ENCODE data around the gene BFSP2.
"Not testable (repeated sequence)": the region's sequence is repeated elsewhere in the genome, so short reads cannot be mapped to it uniquely, and the experiment has no call there.

The BFSP2 gene

GRCh38 chr3:133475245-133476010, 75.6 kb downstream of the BFSP2 start:
- no peaks in the 10 kb centered on the region for H3K36me3 ChIP-seq (ENCODE audit: control insufficient read depth in 1 of 2, insufficient read depth in 2 of 2, low read length in 2 of 2)
- peaks cover 17 to 23% of the 10 kb centered on the region in 2 donors for H3K4me1 ChIP-seq (ENCODE audit: control insufficient read depth in 1 of 2, insufficient read depth in 2 of 2, low read length in 2 of 2)
- H3K9ac ChIP-seq (ENCODE audit: low read depth in 1 of 2, low read length in 2 of 2), result peak overlapping the region in 1 of 2 donors; percentile 17
- no peaks in the 10 kb centered on the region for H3K27me3 ChIP-seq (ENCODE audit: control insufficient read depth in 1 of 2, insufficient read depth in 2 of 2, low read length in 2 of 2)
- H3K4me3 ChIP-seq (ENCODE audit: low read depth in 1 of 2, low read length in 2 of 2), result no peak overlapping the region
- peak overlapping the region; percentile 48 for H3K27ac ChIP-seq (ENCODE audit: low read depth, low read length)
- H3K9me3 ChIP-seq (ENCODE audit: control insufficient read depth in 1 of 2, low read length in 2 of 2), result no peaks in the 10 kb centered on the region

- Histone ChIP-seq H3K4me3 (ENCODE audit: low read depth in 1 of 2, low read length in 2 of 2) (no peak overlapping the region), H3K27ac (ENCODE audit: low read depth, low read length) (no peak overlapping the region), H3K9me3 (ENCODE audit: control insufficient read depth in 1 of 2, low read length in 2 of 2) (no peaks in the 10 kb centered on the region), H3K36me3 (ENCODE audit: control insufficient read depth in 1 of 2, insufficient read depth in 2 of 2, low read length in 2 of 2) (no peaks in the 10 kb centered on the region), H3K4me1 (ENCODE audit: control insufficient read depth in 1 of 2, insufficient read depth in 2 of 2, low read length in 2 of 2) (peaks cover 17 to 24% of the 10 kb centered on the region in 2 donors), H3K9ac (ENCODE audit: low read depth in 1 of 2, low read length in 2 of 2) (peak overlapping the region in 1 of 2 donors; percentile 16), H3K27me3 (ENCODE audit: control insufficient read depth in 1 of 2, insufficient read depth in 2 of 2, low read length in 2 of 2) (no peaks in the 10 kb centered on the region)
Measured at GRCh38 chr3:133476971-133477375, 77.1 kb downstream of the BFSP2 start.

GRCh38 chr3:133477487-133477886, 77.6 kb downstream of the BFSP2 start:
- Histone ChIP-seq H3K9me3 (ENCODE audit: control insufficient read depth in 1 of 2, low read length in 2 of 2) (no peaks in the 10 kb centered on the region), H3K36me3 (ENCODE audit: control insufficient read depth in 1 of 2, insufficient read depth in 2 of 2, low read length in 2 of 2) (no peaks in the 10 kb centered on the region), H3K9ac (ENCODE audit: low read depth in 1 of 2, low read length in 2 of 2) (peak overlapping the region in 1 of 2 donors; percentile 16), H3K27ac (ENCODE audit: low read depth, low read length) (no peak overlapping the region), H3K27me3 (ENCODE audit: control insufficient read depth in 1 of 2, insufficient read depth in 2 of 2, low read length in 2 of 2) (no peaks in the 10 kb centered on the region), H3K4me1 (ENCODE audit: control insufficient read depth in 1 of 2, insufficient read depth in 2 of 2, low read length in 2 of 2) (peaks cover 17 to 24% of the 10 kb centered on the region in 2 donors), H3K4me3 (ENCODE audit: low read depth in 1 of 2, low read length in 2 of 2) (no peak overlapping the region)

- Histone ChIP-seq H3K27ac (ENCODE audit: low read depth, low read length) (no peak overlapping the region), H3K4me1 (ENCODE audit: control insufficient read depth in 1 of 2, insufficient read depth in 2 of 2, low read length in 2 of 2) (peaks cover 17 to 24% of the 10 kb centered on the region in 2 donors), H3K36me3 (ENCODE audit: control insufficient read depth in 1 of 2, insufficient read depth in 2 of 2, low read length in 2 of 2) (no peaks in the 10 kb centered on the region), H3K4me3 (ENCODE audit: low read depth in 1 of 2, low read length in 2 of 2) (no peak overlapping the region), H3K9me3 (ENCODE audit: control insufficient read depth in 1 of 2, low read length in 2 of 2) (no peaks in the 10 kb centered on the region), H3K27me3 (ENCODE audit: control insufficient read depth in 1 of 2, insufficient read depth in 2 of 2, low read length in 2 of 2) (no peaks in the 10 kb centered on the region), H3K9ac (ENCODE audit: low read depth in 1 of 2, low read length in 2 of 2) (no peak overlapping the region)
Measured at GRCh38 chr3:133478624-133479023, 78.8 kb downstream of the BFSP2 start.

GRCh38 chr3:133479401-133479800, 79.5 kb downstream of the BFSP2 start:
- no peaks in the 10 kb centered on the region for H3K9me3 ChIP-seq (ENCODE audit: control insufficient read depth in 1 of 2, low read length in 2 of 2)
- no peaks in the 10 kb centered on the region for H3K27me3 ChIP-seq (ENCODE audit: control insufficient read depth in 1 of 2, insufficient read depth in 2 of 2, low read length in 2 of 2)
- H3K27ac ChIP-seq (ENCODE audit: low read depth, low read length), result no peak overlapping the region
- peaks cover 14 to 21% of the 10 kb centered on the region in 2 donors for H3K4me1 ChIP-seq (ENCODE audit: control insufficient read depth in 1 of 2, insufficient read depth in 2 of 2, low read length in 2 of 2)
- H3K9ac ChIP-seq (ENCODE audit: low read depth in 1 of 2, low read length in 2 of 2), result no peak overlapping the region
- no peaks in the 10 kb centered on the region for H3K36me3 ChIP-seq (ENCODE audit: control insufficient read depth in 1 of 2, insufficient read depth in 2 of 2, low read length in 2 of 2)
- no peak overlapping the region for H3K4me3 ChIP-seq (ENCODE audit: low read depth in 1 of 2, low read length in 2 of 2)

GRCh38 chr3:133479895-133480669, 80.2 kb downstream of the BFSP2 start:
- H3K4me1 ChIP-seq (ENCODE audit: control insufficient read depth in 1 of 2, insufficient read depth in 2 of 2, low read length in 2 of 2), result peaks cover 13 to 14% of the 10 kb centered on the region in 2 donors
- no peaks in the 10 kb centered on the region for H3K27me3 ChIP-seq (ENCODE audit: control insufficient read depth in 1 of 2, insufficient read depth in 2 of 2, low read length in 2 of 2)
- H3K9ac ChIP-seq (ENCODE audit: low read depth in 1 of 2, low read length in 2 of 2), result no peak overlapping the region
- no peak overlapping the region for H3K27ac ChIP-seq (ENCODE audit: low read depth, low read length)
- H3K36me3 ChIP-seq (ENCODE audit: control insufficient read depth in 1 of 2, insufficient read depth in 2 of 2, low read length in 2 of 2), result no peaks in the 10 kb centered on the region
- no peaks in the 10 kb centered on the region for H3K9me3 ChIP-seq (ENCODE audit: control insufficient read depth in 1 of 2, low read length in 2 of 2)
- no peak overlapping the region for H3K4me3 ChIP-seq (ENCODE audit: low read depth in 1 of 2, low read length in 2 of 2)

- H3K4me1 ChIP-seq (ENCODE audit: control insufficient read depth in 1 of 2, insufficient read depth in 2 of 2, low read length in 2 of 2); H3K9me3 ChIP-seq (ENCODE audit: control insufficient read depth in 1 of 2, low read length in 2 of 2); H3K9ac ChIP-seq (ENCODE audit: low read depth in 1 of 2, low read length in 2 of 2); H3K27ac ChIP-seq (ENCODE audit: low read depth, low read length); H3K27me3 ChIP-seq (ENCODE audit: control insufficient read depth in 1 of 2, insufficient read depth in 2 of 2, low read length in 2 of 2); H3K36me3 ChIP-seq (ENCODE audit: control insufficient read depth in 1 of 2, insufficient read depth in 2 of 2, low read length in 2 of 2); H3K4me3 ChIP-seq (ENCODE audit: low read depth in 1 of 2, low read length in 2 of 2): not testable (repeated sequence)
Measured at GRCh38 chr3:133482474-133482873, 82.6 kb downstream of the BFSP2 start.

GRCh38 chr3:133486658-133487057, 86.8 kb downstream of the BFSP2 start:
- H3K27ac ChIP-seq (ENCODE audit: low read depth, low read length), result no peak overlapping the region

GRCh38 chr3:133487204-133487603, 87.3 kb downstream of the BFSP2 start:
- Histone ChIP-seq H3K36me3 (ENCODE audit: control insufficient read depth in 1 of 2, insufficient read depth in 2 of 2, low read length in 2 of 2) (no peaks in the 10 kb centered on the region), H3K4me3 (ENCODE audit: low read depth in 1 of 2, low read length in 2 of 2) (no peak overlapping the region), H3K9ac (ENCODE audit: low read depth in 1 of 2, low read length in 2 of 2) (no peak overlapping the region), H3K4me1 (ENCODE audit: control insufficient read depth in 1 of 2, insufficient read depth in 2 of 2, low read length in 2 of 2) (peaks cover 0 to 13% of the 10 kb centered on the region in 2 donors), H3K27me3 (ENCODE audit: control insufficient read depth in 1 of 2, insufficient read depth in 2 of 2, low read length in 2 of 2) (no peaks in the 10 kb centered on the region), H3K27ac (ENCODE audit: low read depth, low read length) (no peak overlapping the region), H3K9me3 (ENCODE audit: control insufficient read depth in 1 of 2, low read length in 2 of 2) (peaks cover 4 to 6% of the 10 kb centered on the region in 2 donors)

More at GRCh38 chr3:133486658-133487057, 86.8 kb downstream of the BFSP2 start:
- Histone ChIP-seq H3K27me3 (ENCODE audit: control insufficient read depth in 1 of 2, insufficient read depth in 2 of 2, low read length in 2 of 2) (no peaks in the 10 kb centered on the region), H3K36me3 (ENCODE audit: control insufficient read depth in 1 of 2, insufficient read depth in 2 of 2, low read length in 2 of 2) (no peaks in the 10 kb centered on the region), H3K4me3 (ENCODE audit: low read depth in 1 of 2, low read length in 2 of 2) (no peak overlapping the region), H3K9ac (ENCODE audit: low read depth in 1 of 2, low read length in 2 of 2) (no peak overlapping the region), H3K4me1 (ENCODE audit: control insufficient read depth in 1 of 2, insufficient read depth in 2 of 2, low read length in 2 of 2) (peaks cover 0 to 9% of the 10 kb centered on the region in 2 donors), H3K9me3 (ENCODE audit: control insufficient read depth in 1 of 2, low read length in 2 of 2) (peaks cover 4 to 6% of the 10 kb centered on the region in 2 donors)

- no peaks in the 10 kb centered on the region for H3K27me3 ChIP-seq (ENCODE audit: control insufficient read depth in 1 of 2, insufficient read depth in 2 of 2, low read length in 2 of 2)
- H3K27ac ChIP-seq (ENCODE audit: low read depth, low read length), result no peak overlapping the region
- H3K9ac ChIP-seq (ENCODE audit: low read depth in 1 of 2, low read length in 2 of 2), result no peak overlapping the region
- H3K4me1 ChIP-seq (ENCODE audit: control insufficient read depth in 1 of 2, insufficient read depth in 2 of 2, low read length in 2 of 2), result peaks cover 0 to 14% of the 10 kb centered on the region in 2 donors
- H3K36me3 ChIP-seq (ENCODE audit: control insufficient read depth in 1 of 2, insufficient read depth in 2 of 2, low read length in 2 of 2), result no peaks in the 10 kb centered on the region
- H3K4me3 ChIP-seq (ENCODE audit: low read depth in 1 of 2, low read length in 2 of 2), result no peak overlapping the region
- peaks cover 4 to 6% of the 10 kb centered on the region in 2 donors for H3K9me3 ChIP-seq (ENCODE audit: control insufficient read depth in 1 of 2, low read length in 2 of 2)
Measured at GRCh38 chr3:133487920-133488540, 88.2 kb downstream of the BFSP2 start.
